Right cardiac atrium (tissue), 5 donors: ENCODE data around the gene PHF20. TPM values are rescaled to one million over a fixed set of nuclear protein-coding genes. Genes with fewer than 3 reads are reported as not detected.
"Not testable (repeated sequence)": the region's sequence is repeated elsewhere in the genome, so short reads cannot be mapped to it uniquely, and the experiment has no call there.

ENCODE experiments used
- ATAC-seq, 2 donors: fragments of 200-7000 bp; cut with Tn5 transposase; one replicate each; pipeline versions ENCODE4 v1.8.0 to v1.9.1; 2020; ENCODE audit warnings: moderate library complexity in 2 of 2, mild to moderate bottlenecking in 1 of 2
- DNase-seq, 3 donors: peaks; one replicate each; pipeline ENCODE4 v3.0.0-alpha.2; 2020
- H3K27ac ChIP-seq: one replicate; pipeline ENCODE4 v1.5.1; 2013; ENCODE audit warnings: mild to moderate bottlenecking, low read length, control low read depth, moderate library complexity
- H3K27me3 ChIP-seq: one replicate; pipeline ENCODE4 v1.6.1; 2013; ENCODE audit not compliant: control insufficient read depth, insufficient read depth
- H3K4me1 ChIP-seq: one replicate; pipeline ENCODE4 v1.6.1; 2013; ENCODE audit warnings: low read length; ENCODE audit not compliant: control insufficient read depth, insufficient read depth
- H3K4me3 ChIP-seq: one replicate; pipeline ENCODE4 v1.5.1; 2013; ENCODE audit warnings: low read length, control low read depth
- H3K9me3 ChIP-seq: one replicate; pipeline ENCODE4 v1.6.1; 2013; ENCODE audit warnings: low read length; ENCODE audit not compliant: control insufficient read depth
- WGBS: extraction: QIAGEN DNeasy Blood & Tissue Kit; methylation state at CpG from one replicate; pipeline ENCODE4 v1.1.7; 2013; 5-methylcytosine and 5-hydroxymethylcytosine counted together
- intact Hi-C, 4 donors: fragments of 100-400 bp; cut with DNase I; formaldehyde crosslinking; loops; one replicate each; pipeline versions ENCODE4 v1.11.0 to v1.14.0; 2022 to 2023
- polyA plus RNA-seq: library from polyadenylated mRNA; stranded (reverse); fragments of 200-250 nt; gene quantifications from one replicate; pipeline ENCODE4 v1.2.3, GENCODE V29; 2013
- total RNA-seq, 4 donors: library from RNA; stranded (reverse); fragmentation: NEBNext Ultra II Directional; extraction: Animal tissue kit (Norgen Biotek cat#: 25700); gene quantifications; one replicate each; pipeline ENCODE4 v1.2.1, GENCODE V29; 2021
- donor health status: healthy with polysubstance abuse.
- donor health status: DM: no; HTN: yes; CAD: no.
- donor health status: DM: no; HTN: no; CAD: no.
- donor health status: DM: no; HTN: yes; CAD: no; lungs with severe emphysema.
- donor health status: DM: yes; HTN: yes; CAD: no.

Gene PHF20
- total and polyA plus RNA-seq, 5 donors = 38.5 to 56.8 (median 55.3) TPM

GRCh38 chr20:35888657-35889056 lies 116.8 kb downstream of the PHF20 start:
- no peak for DNase-seq
- Histone ChIP-seq H3K4me3 (no peak overlapping the region), H3K9me3 (no peaks in the 10 kb centered on the region), H3K4me1 (no peaks in the 10 kb centered on the region), H3K27ac (no peak overlapping the region), H3K27me3 (no peaks in the 10 kb centered on the region)
- intact Hi-C loops = loop anchor here in 2 of 4 donors (10.0 kb wide), 2 partner anchors 154 to 424 kb away; no protein-coding TSS in a partner anchor
- no peak for ATAC-seq
- WGBS = 100% methylated on average over 1 of the region's 1 CpG

GRCh38 chr20:35891375-35891774 lies 119.6 kb downstream of the PHF20 start:
- Histone ChIP-seq H3K27me3 (no peaks in the 10 kb centered on the region), H3K4me1 (no peaks in the 10 kb centered on the region), H3K4me3 (no peak overlapping the region), H3K27ac (no peak overlapping the region), H3K9me3 (no peaks in the 10 kb centered on the region)
- ATAC-seq = no peak
- WGBS = 87% methylated on average over 2 of the region's 2 CpGs
- no peak for DNase-seq
- intact Hi-C loops = no loop called here

- WGBS = 86% methylated on average over 3 of the region's 3 CpGs
- intact Hi-C loops = no loop called here
- ATAC-seq (no peak), DNase-seq (no peak)
- H3K9me3 ChIP-seq = no peaks in the 10 kb centered on the region
- H3K27me3 ChIP-seq = no peaks in the 10 kb centered on the region
- H3K4me3 ChIP-seq = no peak overlapping the region
- H3K4me1 ChIP-seq = no peaks in the 10 kb centered on the region
- no peak overlapping the region for H3K27ac ChIP-seq
These were observed 121.1 kb downstream of the PHF20 start for GRCh38 chr20:35892871-35893270.

GRCh38 chr20:35893942-35894341 lies 122.1 kb downstream of the PHF20 start:
- no peak overlapping the region for H3K27ac ChIP-seq
- ATAC-seq = no peak
- no peaks in the 10 kb centered on the region for H3K9me3 ChIP-seq
- WGBS = 67% methylated on average over 3 of the region's 3 CpGs
- H3K4me3 ChIP-seq = no peak overlapping the region
- intact Hi-C loops = no loop called here
- no peak for DNase-seq
- no peaks in the 10 kb centered on the region for H3K27me3 ChIP-seq
- H3K4me1 ChIP-seq = no peaks in the 10 kb centered on the region

- H3K9me3 ChIP-seq, ATAC-seq, H3K4me1 ChIP-seq, intact Hi-C loops, H3K27ac ChIP-seq, DNase-seq, H3K27me3 ChIP-seq, H3K4me3 ChIP-seq: not testable (repeated sequence)
- 87% methylated on average over 7 of the region's 7 CpGs for WGBS
These were observed 123.7 kb downstream of the PHF20 start for GRCh38 chr20:35895516-35895915.

- H3K27me3 ChIP-seq = no peaks in the 10 kb centered on the region
- H3K9me3 ChIP-seq = no peaks in the 10 kb centered on the region
- H3K4me1 ChIP-seq = peaks cover 8% of the 10 kb centered on the region
- ATAC-seq (no peak), DNase-seq (no peak)
- WGBS = 96% methylated on average over 3 of the region's 3 CpGs
- no peak overlapping the region for H3K27ac ChIP-seq
- no peak overlapping the region for H3K4me3 ChIP-seq
- intact Hi-C loops = no loop called here
These were observed 127.2 kb downstream of the PHF20 start for GRCh38 chr20:35899064-35899463.

- H3K27me3 ChIP-seq, H3K27ac ChIP-seq, DNase-seq, H3K4me1 ChIP-seq, intact Hi-C loops, ATAC-seq, H3K4me3 ChIP-seq, H3K9me3 ChIP-seq: not testable (repeated sequence)
- WGBS = 98% methylated on average over 4 of the region's 4 CpGs
These were observed 129.4 kb downstream of the PHF20 start for GRCh38 chr20:35901230-35901629.

GRCh38 chr20:35901678-35902544 lies 130.1 kb downstream of the PHF20 start:
- peak; percentile 34 to 64 for ATAC-seq
- Histone ChIP-seq H3K27ac (no peak overlapping the region), H3K4me1 (peaks cover 14% of the 10 kb centered on the region), H3K9me3 (no peaks in the 10 kb centered on the region), H3K4me3 (no peak overlapping the region), H3K27me3 (no peaks in the 10 kb centered on the region)
- 89% methylated on average over 4 of the region's 4 CpGs for WGBS
- DNase-seq = no peak
- intact Hi-C loops = no loop called here

GRCh38 chr20:35902545-35902941 lies 130.7 kb downstream of the PHF20 start:
- ATAC-seq = no peak

GRCh38 chr20:35903843-35904242 lies 132.0 kb downstream of the PHF20 start:
- H3K27ac ChIP-seq = no peak overlapping the region
- intact Hi-C loops = no loop called here
- no peak for ATAC-seq

More at GRCh38 chr20:35902545-35902941, 130.7 kb downstream of the PHF20 start:
- Histone ChIP-seq H3K4me1 (peaks cover 17% of the 10 kb centered on the region), H3K27me3 (no peaks in the 10 kb centered on the region), H3K27ac (no peak overlapping the region), H3K9me3 (no peaks in the 10 kb centered on the region), H3K4me3 (no peak overlapping the region)
- no peak for DNase-seq
- intact Hi-C loops = no loop called here
- 96% methylated on average over 3 of the region's 3 CpGs for WGBS

GRCh38 chr20:35904982-35905663 lies 133.3 kb downstream of the PHF20 start:
- no peak for DNase-seq
- Histone ChIP-seq H3K27me3 (no peaks in the 10 kb centered on the region), H3K4me3 (no peak overlapping the region), H3K9me3 (no peaks in the 10 kb centered on the region), H3K27ac (no peak overlapping the region), H3K4me1 (peaks cover 17% of the 10 kb centered on the region)
- intact Hi-C loops = no loop called here
- ATAC-seq = no peak
- 96% methylated on average over 4 of the region's 4 CpGs for WGBS

More at GRCh38 chr20:35903843-35904242, 132.0 kb downstream of the PHF20 start:
- Histone ChIP-seq H3K27me3 (no peaks in the 10 kb centered on the region), H3K9me3 (no peaks in the 10 kb centered on the region), H3K4me1 (peaks cover 17% of the 10 kb centered on the region), H3K4me3 (no peak overlapping the region)
- no peak for DNase-seq
- 68% methylated on average over 3 of the region's 3 CpGs for WGBS
